B cell (primary cell): ENCODE results near the gene GCH1. TPM values are rescaled to one million over a fixed set of nuclear protein-coding genes. Genes with fewer than 3 reads are reported as not detected.
A peak's percentile ranks its signal among the peaks of the same experiment; 100 is the strongest.

Source experiments
- ATAC-seq: fragments of 200-7000 bp; cut with Tn5 transposase; one replicate; pipeline ENCODE4 v1.10.0; 2021; ENCODE audit warnings: low read depth, mild to moderate bottlenecking, moderate number of reproducible peaks, moderate library complexity
- CTCF ChIA-PET: fragments of 350-600 bp; sonication (Branson Sonifier 250); formaldehyde crosslinking; loops from one replicate; lab custom pipeline; 2021; ENCODE audit warnings: antibody characterized with exemption, inconsistent platforms; lab: Charles Lee
- POLR2A ChIA-PET: fragments of 350-600 bp; sonication (Branson Sonifier 250); formaldehyde crosslinking; loops from one replicate; lab custom pipeline; 2021; ENCODE audit warnings: antibody characterized with exemption; lab: Charles Lee
- DNase-seq: peaks from one replicate; pipeline ENCODE4 v3.0.0; 2013
- H2AFZ ChIP-seq: 2 replicates; pipeline ENCODE4 v1.6.1; 2012; ENCODE audit warnings: mild to moderate bottlenecking, low read depth, low read length; ENCODE audit not compliant: insufficient read depth, poor library complexity, severe bottlenecking
- H3K27ac ChIP-seq, 2 donors: 1 replicate in 1 of 2; 2 replicates in 1 of 2; pipeline ENCODE4 v1.5.1; 2012 to 2013; ENCODE audit warnings: low read length in 2 of 2, mild to moderate bottlenecking in 2 of 2, moderate library complexity in 1 of 2
- H3K27me3 ChIP-seq, 4 experiments: fragments of 200-600 bp in 1 of 4; sonication (generic) in 1 of 4; replicated peaks in 1 of 4; 1 replicate in 2 of 4; 2 replicates in 2 of 4; pipeline versions ENCODE4 v1.6.1 to v1.7.0; 2013 to 2016; ENCODE audit warnings: low read length in 3 of 4, mild to moderate bottlenecking in 2 of 4, mixed read lengths in 1 of 4, moderate library complexity in 1 of 4; ENCODE audit not compliant: insufficient read depth in 4 of 4, control insufficient read depth in 3 of 4; ENCODE audit errors: control extremely low read depth in 1 of 4
- H3K36me3 ChIP-seq, 2 experiments: replicated peaks in 1 of 2; 1 replicate in 1 of 2; 2 replicates in 1 of 2; pipeline versions ENCODE4 v1.6.1 to v1.7.1; 2013; ENCODE audit warnings: low read length in 1 of 2; ENCODE audit not compliant: insufficient read depth in 2 of 2, control insufficient read depth in 1 of 2; ENCODE audit errors: control extremely low read depth in 1 of 2, extremely low read depth in 1 of 2
- H3K4me1 ChIP-seq, 2 donors: fragments of 200-600 bp in 1 of 2; sonication (generic) in 1 of 2; 1 replicate in 1 of 2; 2 replicates in 1 of 2; pipeline versions ENCODE4 v1.5.1 to v1.6.1; 2013 to 2017; ENCODE audit warnings: low read length in 2 of 2; ENCODE audit not compliant: control insufficient read depth in 2 of 2, insufficient read depth in 2 of 2
- H3K4me2 ChIP-seq: replicated peaks from 2 replicates; pipeline ENCODE3; 2012; ENCODE audit warnings: mild to moderate bottlenecking, low read depth, low read length; ENCODE audit not compliant: poor library complexity, severe bottlenecking
- H3K4me3 ChIP-seq, 5 experiments: fragments of 200-600 bp in 1 of 5; sonication (generic) in 1 of 5; 1 replicate in 3 of 5; 2 replicates in 2 of 5; pipeline versions ENCODE4 v1.5.1 to v1.7.0; 2011 to 2016; ENCODE audit warnings: low read length in 4 of 5, mild to moderate bottlenecking in 4 of 5, low read depth in 2 of 5, control low read depth in 1 of 5, moderate library complexity in 1 of 5; ENCODE audit not compliant: insufficient read depth in 1 of 5; ENCODE audit errors: control extremely low read depth in 1 of 5, extremely low read depth in 1 of 5
- H3K79me2 ChIP-seq: fragments of 200-600 bp; sonication (generic); one replicate; pipeline ENCODE4 v1.6.0; 2016; ENCODE audit warnings: low read length; ENCODE audit not compliant: control insufficient read depth, insufficient read depth
- H3K9ac ChIP-seq: fragments of 200-600 bp; sonication (generic); 2 replicates; pipeline ENCODE4 v1.6.1; 2017; ENCODE audit warnings: mild to moderate bottlenecking, low read length, moderate library complexity
- H3K9me3 ChIP-seq, 3 donors: one replicate each; pipeline versions ENCODE4 v1.6.1 to v1.7.1; 2013; ENCODE audit warnings: low read length in 2 of 3; ENCODE audit not compliant: control insufficient read depth in 2 of 3, insufficient read depth in 1 of 3; ENCODE audit errors: control extremely low read depth in 1 of 3
- H4K20me1 ChIP-seq: 2 replicates; pipeline ENCODE4 v1.6.0; 2012; ENCODE audit warnings: mild to moderate bottlenecking, low read length; ENCODE audit not compliant: insufficient read depth, control insufficient read depth, poor library complexity, severe bottlenecking
- H3K27ac Mint-ChIP-seq: one replicate; pipeline ENCODE4 v1.8.0; 2021; ENCODE audit warnings: mixed read lengths
- H3K27me3 Mint-ChIP-seq: one replicate; pipeline ENCODE4 v1.8.0; 2021; ENCODE audit warnings: mixed read lengths
- H3K4me1 Mint-ChIP-seq: one replicate; pipeline ENCODE4 v1.8.0; 2021; ENCODE audit warnings: mixed read lengths
- H3K4me3 Mint-ChIP-seq: one replicate; pipeline ENCODE4 v1.8.0; 2021; ENCODE audit warnings: mixed read lengths
- H3K9me3 Mint-ChIP-seq: one replicate; pipeline ENCODE4 v1.8.0; 2022; ENCODE audit warnings: mixed read lengths; ENCODE audit not compliant: insufficient read depth
- CTCF ChIP-seq: fragments of 200-600 bp; IDR thresholded peaks from one replicate; pipeline ENCODE4 v1.8.0; 2022; ENCODE audit warnings: antibody characterized with exemption, mild to moderate bottlenecking
- EZH2 ChIP-seq: IDR thresholded peaks from 2 replicates; pipeline ENCODE4 v1.6.1; 2012; ENCODE audit warnings: borderline replicate concordance, low read depth, mild to moderate bottlenecking, moderate library complexity, low read length; ENCODE audit not compliant: insufficient read depth, poor library complexity, severe bottlenecking
- WGBS: methylation state at CpG from one replicate; pipeline ENCODE4 v1.1.5; 2013; ENCODE audit warnings: missing lambda C conversion rate; ENCODE audit not compliant: insufficient coverage; 5-methylcytosine and 5-hydroxymethylcytosine counted together
- intact Hi-C: fragments of 100-400 bp; cut with micrococcal nuclease; formaldehyde crosslinking; loops from one replicate; pipeline ENCODE4 v1.10.0; 2022
- polyA plus RNA-seq: library from polyadenylated mRNA; depleted of rRNA; stranded (reverse); fragments of >200 nt; gene quantifications from 2 replicates; pipeline ENCODE4 v1.2.3, GENCODE V29; 2012
- total RNA-seq, 2 donors: library from RNA; stranded (reverse); fragments of 120-200 nt in 1 of 2; gene quantifications; 1 replicate in 1 of 2; 2 replicates in 1 of 2; pipeline versions ENCODE4 v1.2.3 to v1.2.4, GENCODE V29; 2013 to 2022

Gene GCH1
- total and polyA plus RNA-seq, 2 donors (not counting 1 experiment from before 2014, with no cell fraction given): 17.0 to 24.6 TPM

- Mint-ChIP-seq H3K4me1 (peaks cover 9% of the 10 kb centered on the region), H3K27ac (no peak overlapping the region), H3K4me3 (no peak overlapping the region), H3K9me3 (no peaks in the 10 kb centered on the region), H3K27me3 (no peaks in the 10 kb centered on the region)
- ChIA-PET CTCF (interaction anchor here (1.1 kb wide), 1 partner anchor 134 kb away, joined by 3 read pairs; no protein-coding TSS in a partner anchor), POLR2A (no interaction called here)
- no peaks in the 10 kb centered on the region for H3K36me3 ChIP-seq
- DNase-seq (peak; percentile 15), ATAC-seq (no peak)
- no peak overlapping the region for H3K9ac ChIP-seq
- H3K4me2 ChIP-seq: no peak overlapping the region
- WGBS: 40% methylated on average over 1 of the region's 4 CpGs
- H3K79me2 ChIP-seq: no peaks in the 10 kb centered on the region
- no peaks in the 10 kb centered on the region for H3K9me3 ChIP-seq
- no peak overlapping the region for H2AFZ ChIP-seq
- TF ChIP-seq CTCF: no peak
- no peak for TF ChIP-seq EZH2
- no peaks in the 10 kb centered on the region for H3K27me3 ChIP-seq
- intact Hi-C loops: no loop called here
- no peaks in the 10 kb centered on the region for H4K20me1 ChIP-seq
- H3K4me1 ChIP-seq: peaks cover 0 to 3% of the 10 kb centered on the region in 2 donors
- no peak overlapping the region for H3K27ac ChIP-seq
- no peak overlapping the region for H3K4me3 ChIP-seq
These were observed 5.6 kb upstream of the GCH1 start for GRCh38 chr14:54908190-54908589.

- Histone ChIP-seq H3K4me1 (peaks cover 2 to 9% of the 10 kb centered on the region in 2 donors), H4K20me1 (peaks cover 5% of the 10 kb centered on the region), H3K27ac (no peak overlapping the region), H2AFZ (no peak overlapping the region), H3K4me2 (no peak overlapping the region), H3K4me3 (no peak overlapping the region), H3K36me3 (no peaks in the 10 kb centered on the region), H3K79me2 (peaks cover 12% of the 10 kb centered on the region), H3K9ac (no peak overlapping the region), H3K9me3 (no peaks in the 10 kb centered on the region), H3K27me3 (no peaks in the 10 kb centered on the region)
- H3K4me1 Mint-ChIP-seq: peaks cover 16% of the 10 kb centered on the region
- no peak overlapping the region for H3K4me3 Mint-ChIP-seq
- no peak for DNase-seq
- H3K9me3 Mint-ChIP-seq: no peaks in the 10 kb centered on the region
- CTCF ChIA-PET: interaction anchor here (0.9 kb wide), 1 partner anchor 103 kb away, joined by 3 read pairs; no protein-coding TSS in a partner anchor
- no peaks in the 10 kb centered on the region for H3K27me3 Mint-ChIP-seq
- POLR2A ChIA-PET: no interaction called here
- intact Hi-C loops: no loop called here
- no peak for ATAC-seq
- H3K27ac Mint-ChIP-seq: no peak overlapping the region
- no peak for TF ChIP-seq CTCF
- TF ChIP-seq EZH2: no peak
These were observed 3.4 kb upstream of the GCH1 start for GRCh38 chr14:54906075-54906474.
